Left ventricle myocardium inferior (tissue), 1 donor: ENCODE data around the gene CHST1. TPM values are rescaled to one million over a fixed set of nuclear protein-coding genes. Genes with fewer than 3 reads are reported as not detected.

Source experiments
- DNase-seq: peaks from one replicate; pipeline ENCODE4 v3.0.0-alpha.2; 2020
- H3K27ac ChIP-seq: fragments of 200-600 bp; replicated peaks from 2 replicates; pipeline ENCODE4 v1.8.0; 2021
- H3K27me3 ChIP-seq: fragments of 200-600 bp; 2 replicates; pipeline ENCODE4 v1.8.0; 2021; ENCODE audit warnings: low read depth
- H3K36me3 ChIP-seq: fragments of 200-600 bp; 2 replicates; pipeline ENCODE4 v1.8.0; 2021
- H3K4me1 ChIP-seq: fragments of 200-600 bp; 2 replicates; pipeline ENCODE4 v1.8.0; 2021
- H3K4me3 ChIP-seq: fragments of 200-600 bp; 2 replicates; pipeline ENCODE4 v1.8.0; 2021; ENCODE audit warnings: mild to moderate bottlenecking, moderate library complexity
- H3K9me3 ChIP-seq: fragments of 200-600 bp; replicated peaks from 2 replicates; pipeline ENCODE4 v1.8.0; 2021
- CTCF ChIP-seq: fragments of 200-600 bp; IDR thresholded peaks from 2 replicates; pipeline ENCODE4 v1.8.0; 2021; ENCODE audit warnings: antibody characterized with exemption, mild to moderate bottlenecking, borderline replicate concordance
- intact Hi-C: fragments of 100-400 bp; cut with micrococcal nuclease; formaldehyde crosslinking; loops from one replicate; pipeline ENCODE4 v1.11.0; 2022
- total RNA-seq: library from RNA; stranded (reverse); fragmentation: NEBNext Ultra II Directional; extraction: Animal tissue kit (Norgen Biotek cat#: 25700); gene quantifications from one replicate; pipeline ENCODE4 v1.2.1, GENCODE V29; 2021
- donor health status: DM: no; HTN: yes; CAD: no; lungs with severe emphysema.

CHST1 gene
- total RNA-seq, 1 donor from 2014 or later, result 2.9 TPM

- no peak for DNase-seq
- H3K27ac ChIP-seq, result peak overlapping the region; percentile 85
- H3K27me3 ChIP-seq, result peaks cover 46% of the 10 kb centered on the region
- intact Hi-C loops, result no loop called here
- H3K36me3 ChIP-seq, result no peaks in the 10 kb centered on the region
- no peaks in the 10 kb centered on the region for H3K9me3 ChIP-seq
- peaks cover 64% of the 10 kb centered on the region for H3K4me1 ChIP-seq
- peak overlapping the region; percentile 36 for H3K4me3 ChIP-seq
- TF ChIP-seq CTCF, result no peak
Measured at GRCh38 chr11:45657496-45658260, 7.7 kb downstream of the CHST1 start.

- no peak overlapping the region for H3K27ac ChIP-seq
- no peaks in the 10 kb centered on the region for H3K36me3 ChIP-seq
- intact Hi-C loops, result no loop called here
- TF ChIP-seq CTCF, result no peak
- no peaks in the 10 kb centered on the region for H3K9me3 ChIP-seq
- H3K4me3 ChIP-seq, result no peak overlapping the region
- no peak for DNase-seq
- H3K27me3 ChIP-seq, result peaks cover 28% of the 10 kb centered on the region
- H3K4me1 ChIP-seq, result peaks cover 45% of the 10 kb centered on the region
Measured at GRCh38 chr11:45655831-45656230, 9.6 kb downstream of the CHST1 start.

GRCh38 chr11:45655347-45655756 lies 10.1 kb downstream of the CHST1 start:
- peak; percentile 96 for TF ChIP-seq CTCF
- Histone ChIP-seq H3K4me1 (peaks cover 40% of the 10 kb centered on the region), H3K27me3 (peaks cover 28% of the 10 kb centered on the region), H3K36me3 (no peaks in the 10 kb centered on the region), H3K4me3 (no peak overlapping the region), H3K9me3 (no peaks in the 10 kb centered on the region), H3K27ac (no peak overlapping the region)
- peak; percentile 75 for DNase-seq
- intact Hi-C loops, result no loop called here

GRCh38 chr11:45655012-45655283 lies 10.5 kb downstream of the CHST1 start:
- no peak for TF ChIP-seq CTCF
- DNase-seq, result no peak
- intact Hi-C loops, result no loop called here

GRCh38 chr11:45654231-45655011 lies 11.0 kb downstream of the CHST1 start:
- no peaks in the 10 kb centered on the region for H3K9me3 ChIP-seq
- no peak for TF ChIP-seq CTCF
- H3K4me1 ChIP-seq, result peaks cover 33% of the 10 kb centered on the region
- intact Hi-C loops, result no loop called here
- peaks cover 5% of the 10 kb centered on the region for H3K36me3 ChIP-seq
- no peak overlapping the region for H3K4me3 ChIP-seq
- H3K27ac ChIP-seq, result no peak overlapping the region
- peaks cover 29% of the 10 kb centered on the region for H3K27me3 ChIP-seq
- DNase-seq, result no peak

More at GRCh38 chr11:45655012-45655283, 10.5 kb downstream of the CHST1 start:
- Histone ChIP-seq H3K27ac (no peak overlapping the region), H3K4me3 (no peak overlapping the region), H3K27me3 (peaks cover 28% of the 10 kb centered on the region), H3K4me1 (peaks cover 38% of the 10 kb centered on the region), H3K9me3 (no peaks in the 10 kb centered on the region), H3K36me3 (peaks cover 3% of the 10 kb centered on the region)
